Measurements from ENCODE around the gene RRP36. TPM values are rescaled to one million over a fixed set of nuclear protein-coding genes. Genes with fewer than 3 reads are reported as not detected.

Gene RRP36
- total and polyA plus RNA-seq, 9 of the 15 experiments (the other 6 are each of a cell fraction or from before 2014, with no cell fraction given) = 27.6 to 150 (median 114) TPM

- TF ChIP-seq CUX1 (CRISPR knock-in tag; IDR thresholded peaks at IDR 0.05) (no peak), RFX5 (IDR thresholded peaks at IDR 0.05; ENCODE audit: low read depth, low read length) (peak; percentile 59; the same call in 1 of the 2 replicates), LCOR (CRISPR knock-in tag; IDR thresholded peaks at IDR 0.05) (0 out of 2 replicates have a peak, but pooled peaks have one; percentile 55), ZBED1 (IDR thresholded peaks at IDR 0.05) (peak; percentile 25; the same call in 1 of the 2 replicates), TFAP4 (CRISPR knock-in tag; IDR thresholded peaks at IDR 0.05; ENCODE audit: borderline replicate concordance) (peak; percentile 56; the same call in 1 of the 2 replicates), BHLHE40 (IDR thresholded peaks at IDR 0.05; ENCODE audit: low read length) (peak; percentile 91), ZNF263 (CRISPR knock-in tag; IDR thresholded peaks at IDR 0.05; ENCODE audit: borderline replicate concordance) (peak; percentile 50; the same call in 1 of the 2 replicates), NCOR1 (IDR thresholded peaks at IDR 0.05) (peak; percentile 82), ESRRA (IDR thresholded peaks at IDR 0.05; ENCODE audit: borderline replicate concordance, low read depth) (peak; percentile 88), PCBP1 (IDR thresholded peaks at IDR 0.05; ENCODE audit: low read depth, low read length, poor library complexity, severe bottlenecking) (peak; percentile 50), GMEB1 (CRISPR knock-in tag; IDR thresholded peaks at IDR 0.05) (peak; percentile 69), SMAD2 (IDR thresholded peaks at IDR 0.05; ENCODE audit: low read depth, low read length) (no peak), YY1 (IDR thresholded peaks at IDR 0.05; ENCODE audit: borderline replicate concordance in 1 of 3, control insufficient read depth in 1 of 3, extremely low read depth in 1 of 3, insufficient read depth in 3 of 3, insufficient read length in 1 of 3, insufficient replicate concordance in 2 of 3, low read depth in 1 of 3, low read length in 2 of 3) (peak; percentile 92 to 99 (median 98)), RBFOX2 (IDR thresholded peaks at IDR 0.05; ENCODE audit: low read depth, low read length) (peak; percentile 96), E2F8 (IDR thresholded peaks at IDR 0.05; ENCODE audit: low read depth, partially characterized antibody) (peak; percentile 81)
These were observed 38.0 kb downstream of the RRP36 start, which contains the start of the genes KLC4 and MRPL2 (continued) for GRCh38 chr6:43059168-43060033.

All from K562 (cell line).